ENCODE results near the gene MSRB1. TPM values are rescaled to one million over a fixed set of nuclear protein-coding genes. Genes with fewer than 3 reads are reported as not detected.

MSRB1 gene
- total and polyA plus RNA-seq, 2 of the 13 experiments (the other 11 are each of a cell fraction or from before 2014, with no cell fraction given), result 32.1 to 75.4 TPM

GRCh38 chr16:1926271-1926670 lies 16.7 kb downstream of the MSRB1 start (continued):
- TF ChIP-seq ZNF646 (CRISPR knock-in tag; IDR thresholded peaks at IDR 0.05) (no peak), ZNF383 (CRISPR knock-in tag; IDR thresholded peaks at IDR 0.05; ENCODE audit: borderline replicate concordance) (no peak), NR3C1 (CRISPR knock-in tag; IDR thresholded peaks at IDR 0.05) (no peak), SAFB2 (CRISPR knock-in tag; IDR thresholded peaks at IDR 0.05; ENCODE audit: borderline replicate concordance, low read depth) (no peak), ZIK1 (CRISPR knock-in tag; IDR thresholded peaks at IDR 0.05; ENCODE audit: borderline replicate concordance, low read depth) (no peak), ZBTB46 (CRISPR knock-in tag; IDR thresholded peaks at IDR 0.05; ENCODE audit: borderline replicate concordance) (no peak), KDM5B (CRISPR knock-in tag; IDR thresholded peaks at IDR 0.05; ENCODE audit: borderline replicate concordance) (no peak), EHMT2 (IDR thresholded peaks at IDR 0.05; ENCODE audit: borderline replicate concordance, low read depth, low read length) (no peak)
- TF ChIP-seq, protein P1, sequence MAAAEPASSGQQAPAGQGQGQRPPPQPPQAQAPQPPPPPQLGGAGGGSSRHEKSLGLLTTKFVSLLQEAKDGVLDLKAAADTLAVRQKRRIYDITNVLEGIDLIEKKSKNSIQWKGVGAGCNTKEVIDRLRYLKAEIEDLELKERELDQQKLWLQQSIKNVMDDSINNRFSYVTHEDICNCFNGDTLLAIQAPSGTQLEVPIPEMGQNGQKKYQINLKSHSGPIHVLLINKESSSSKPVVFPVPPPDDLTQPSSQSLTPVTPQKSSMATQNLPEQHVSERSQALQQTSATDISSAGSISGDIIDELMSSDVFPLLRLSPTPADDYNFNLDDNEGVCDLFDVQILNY (CRISPR knock-in tag; conservative IDR thresholded peaks at IDR 0.05), result no peak

Measured in HepG2 (cell line).